Stimulated activated CD8-positive, alpha-beta memory T cell treated with anti-CD3 and anti-CD28 coated beads, Interleukin-4, amount 100 ng/mL, for 48 hours (primary cell): ENCODE results near the gene NPPB.
"Not testable (repeated sequence)": the region's sequence is repeated elsewhere in the genome, so short reads cannot be mapped to it uniquely, and the experiment has no call there.

Experiments used
- DNase-seq: peaks from one replicate; pipeline ENCODE4 v3.0.0-alpha.2; 2020

NPPB gene

GRCh38 chr1:11858613-11858967 is at the start of gene NPPB:
Gene NPPB (minus strand): TSS chr1:11858945. CDS start chr1:11858833, 112 bp downstream.
- no peak for DNase-seq

GRCh38 chr1:11908095-11908675 is 49.4 kb upstream of the NPPB start:
- peak; percentile 85 for DNase-seq

GRCh38 chr1:11907275-11908094 is 48.7 kb upstream of the NPPB start:
- peak; percentile 84 for DNase-seq

- DNase-seq: no peak
Observed at GRCh38 chr1:11906870-11907269, 48.1 kb upstream of the NPPB start.

- no peak for DNase-seq
Observed at GRCh38 chr1:11904978-11905377, 46.2 kb upstream of the NPPB start.

- DNase-seq: not testable (repeated sequence)
Observed at GRCh38 chr1:11904156-11904555, 45.4 kb upstream of the NPPB start.

- DNase-seq: no peak
Observed at GRCh38 chr1:11903210-11903609, 44.5 kb upstream of the NPPB start.

GRCh38 chr1:11901446-11901845 is 42.7 kb upstream of the NPPB start:
- not testable (repeated sequence) for DNase-seq

- peak; percentile 40 for DNase-seq
Observed at GRCh38 chr1:11898831-11899467, 40.2 kb upstream of the NPPB start.

GRCh38 chr1:11898086-11898785 is 39.5 kb upstream of the NPPB start:
- no peak for DNase-seq

- not testable (repeated sequence) for DNase-seq
Observed at GRCh38 chr1:11894501-11894900, 35.8 kb upstream of the NPPB start.

- peak; percentile 84 for DNase-seq
Observed at GRCh38 chr1:11893907-11894251, 35.1 kb upstream of the NPPB start.

- no peak for DNase-seq
Observed at GRCh38 chr1:11891433-11892186, 32.9 kb upstream of the NPPB start.

- no peak for DNase-seq
Observed at GRCh38 chr1:11888877-11889208, 30.1 kb upstream of the NPPB start.

GRCh38 chr1:11888206-11888876 is 29.6 kb upstream of the NPPB start:
- DNase-seq: no peak

- DNase-seq: no peak
Observed at GRCh38 chr1:11887666-11888007, 28.9 kb upstream of the NPPB start.

GRCh38 chr1:11886986-11887665 is 28.4 kb upstream of the NPPB start:
- DNase-seq: no peak

GRCh38 chr1:11885916-11886315 is 27.2 kb upstream of the NPPB start:
- DNase-seq: no peak

- DNase-seq: no peak
Observed at GRCh38 chr1:11882814-11883538, 24.2 kb upstream of the NPPB start.

GRCh38 chr1:11881749-11882441 is 23.1 kb upstream of the NPPB start:
- DNase-seq: no peak
